Esophagus muscularis mucosa (tissue), 4 donors: ENCODE results near the gene RNFT2. TPM values are rescaled to one million over a fixed set of nuclear protein-coding genes. Genes with fewer than 3 reads are reported as not detected.

ENCODE experiments used
- DNase-seq: peaks from one replicate; pipeline ENCODE4 v3.0.0-alpha.2; 2017; ENCODE audit errors: extremely low spot score
- H3K27ac ChIP-seq, 4 donors: fragments of 200-600 bp; sonication (generic); replicated peaks in 1 of 4; 1 replicate in 3 of 4; 2 replicates in 1 of 4; pipeline ENCODE4 v1.5.1; 2016 to 2019; ENCODE audit warnings: mild to moderate bottlenecking in 1 of 4
- H3K27me3 ChIP-seq, 4 donors: fragments of 200-600 bp; sonication (generic); one replicate each; pipeline versions ENCODE4 v1.5.1 to v1.6.0; 2016 to 2019
- H3K36me3 ChIP-seq, 4 donors: fragments of 200-600 bp; sonication (generic); one replicate each; pipeline ENCODE4 v1.5.1; 2016 to 2019
- H3K4me1 ChIP-seq, 4 donors: fragments of 200-600 bp; sonication (generic); one replicate each; pipeline ENCODE4 v1.5.1; 2016 to 2019
- H3K4me3 ChIP-seq, 4 donors: fragments of 200-600 bp; sonication (generic); 1 replicate in 2 of 4; 2 replicates in 2 of 4; pipeline ENCODE4 v1.5.1; 2016 to 2019; ENCODE audit warnings: mild to moderate bottlenecking in 4 of 4, moderate library complexity in 1 of 4
- H3K9me3 ChIP-seq, 4 donors: fragments of 200-600 bp; sonication (generic); 1 replicate in 3 of 4; 2 replicates in 1 of 4; pipeline ENCODE4 v1.5.1; 2016 to 2019
- CTCF ChIP-seq, 3 experiments: fragments of 200-600 bp in 2 of 3; fragments of 450-650 bp in 1 of 3; sonication (generic) in 2 of 3; IDR thresholded peaks; one replicate each; pipeline ENCODE4 v1.5.1; 2017 to 2019; ENCODE audit warnings: antibody characterized with exemption in 3 of 3, mild to moderate bottlenecking in 2 of 3, moderate library complexity in 1 of 3
- EP300 ChIP-seq: sonication (generic); formaldehyde crosslinking; IDR thresholded peaks from one replicate; pipeline ENCODE4 v1.6.1; 2017; ENCODE audit warnings: antibody characterized with exemption
- POLR2A ChIP-seq: fragments of 450-650 bp; IDR thresholded peaks from one replicate; pipeline ENCODE4 v1.6.1; 2017; ENCODE audit warnings: antibody characterized with exemption, moderate library complexity, mild to moderate bottlenecking, low read depth
- POLR2AphosphoS5 ChIP-seq, 2 donors: sonication (generic); formaldehyde crosslinking; IDR thresholded peaks; one replicate each; pipeline ENCODE4 v1.6.1; 2017; ENCODE audit warnings: antibody characterized with exemption in 2 of 2
- whole genome bisulfite sequencing: methylation state at CpG from one replicate; pipeline ENCODE4 v1.1.5; 2018; 5-methylcytosine and 5-hydroxymethylcytosine counted together
- intact Hi-C: fragments of 100-400 bp; cut with DNase I; formaldehyde crosslinking; loops from one replicate; pipeline ENCODE4 v1.15.1; 2023
- total RNA-seq, 4 donors: library from RNA; depleted of rRNA; stranded (reverse); fragments of >200 nt; gene quantifications; one replicate each; pipeline versions ENCODE4 v1.1.0 to v1.2.1, GENCODE V29; 2016

Gene RNFT2
- total RNA-seq, 4 donors from 2014 or later = 0.17 to 0.63 (median 0.34) TPM

- Histone ChIP-seq H3K27me3 (peaks cover 0 to 66% (median 9%) of the 10 kb centered on the region in 4 donors), H3K4me3 (no peak overlapping the region), H3K4me1 (peaks cover 0 to 11% (median 9%) of the 10 kb centered on the region in 4 donors), H3K36me3 (no peaks in the 10 kb centered on the region), H3K27ac (no peak overlapping the region), H3K9me3 (no peaks in the 10 kb centered on the region)
- 87% methylated on average over 16 of the region's 16 CpGs for WGBS
- TF ChIP-seq CTCF (IDR thresholded peaks at IDR 0.05) (no peak), POLR2A (no peak), EP300 (no peak), POLR2AphosphoS5 (IDR thresholded peaks at IDR 0.05) (no peak)
- no peak for DNase-seq
- intact Hi-C loops = no loop called here
These were observed 117.8 kb downstream of the RNFT2 start for GRCh38 chr12:116855744-116856470.

GRCh38 chr12:116856729-116857128, 118.6 kb downstream of the RNFT2 start:
- Histone ChIP-seq H3K9me3 (no peaks in the 10 kb centered on the region), H3K36me3 (no peaks in the 10 kb centered on the region), H3K27ac (no peak overlapping the region), H3K4me1 (peaks cover 0 to 16% (median 14%) of the 10 kb centered on the region in 4 donors), H3K27me3 (peaks cover 0 to 66% (median 9%) of the 10 kb centered on the region in 4 donors), H3K4me3 (no peak overlapping the region)
- DNase-seq = no peak
- intact Hi-C loops = no loop called here
- TF ChIP-seq EP300 (no peak), CTCF (IDR thresholded peaks at IDR 0.05) (no peak), POLR2AphosphoS5 (IDR thresholded peaks at IDR 0.05) (no peak), POLR2A (no peak)
- WGBS = 78% methylated on average over 9 of the region's 11 CpGs

- TF ChIP-seq CTCF (IDR thresholded peaks at IDR 0.05) (no peak), POLR2AphosphoS5 (IDR thresholded peaks at IDR 0.05) (no peak), EP300 (no peak), POLR2A (no peak)
- no peaks in the 10 kb centered on the region for H3K9me3 ChIP-seq
- H3K4me3 ChIP-seq = no peak overlapping the region
- intact Hi-C loops = no loop called here
- WGBS = 40% methylated on average over 5 of the region's 5 CpGs
- no peaks in the 10 kb centered on the region for H3K36me3 ChIP-seq
- no peak for DNase-seq
- H3K4me1 ChIP-seq = peaks cover 0 to 16% (median 14%) of the 10 kb centered on the region in 4 donors
- H3K27ac ChIP-seq = no peak overlapping the region
- H3K27me3 ChIP-seq = peaks cover 0 to 62% (median 9%) of the 10 kb centered on the region in 4 donors
These were observed 121.0 kb downstream of the RNFT2 start for GRCh38 chr12:116859079-116859478.

- Histone ChIP-seq H3K27me3 (peaks cover 0 to 53% (median 9%) of the 10 kb centered on the region in 4 donors), H3K36me3 (no peaks in the 10 kb centered on the region), H3K4me3 (peak overlapping the region in 3 of 4 donors; percentile 10 to 31 (median 27)), H3K27ac (no peak overlapping the region), H3K9me3 (no peaks in the 10 kb centered on the region), H3K4me1 (peaks cover 0 to 25% (median 24%) of the 10 kb centered on the region in 4 donors)
- TF ChIP-seq POLR2A (no peak), EP300 (no peak), POLR2AphosphoS5 (IDR thresholded peaks at IDR 0.05) (no peak)
- DNase-seq = no peak
- 52% methylated on average over 3 of the region's 3 CpGs for WGBS
- intact Hi-C loops = no loop called here
These were observed 122.1 kb downstream of the RNFT2 start for GRCh38 chr12:116860263-116860662.

- no peaks in the 10 kb centered on the region for H3K36me3 ChIP-seq
- DNase-seq = no peak
- peaks cover 0 to 42% (median 5%) of the 10 kb centered on the region in 4 donors for H3K27me3 ChIP-seq
- H3K9me3 ChIP-seq = no peaks in the 10 kb centered on the region
- WGBS = 39% methylated on average over 12 of the region's 12 CpGs
- intact Hi-C loops = no loop called here
- peaks cover 0 to 25% (median 24%) of the 10 kb centered on the region in 4 donors for H3K4me1 ChIP-seq
- TF ChIP-seq EP300 = no peak
- no peak for TF ChIP-seq POLR2AphosphoS5 (IDR thresholded peaks at IDR 0.05)
- TF ChIP-seq POLR2A = no peak
- no peak overlapping the region for H3K27ac ChIP-seq
- H3K4me3 ChIP-seq = no peak overlapping the region
These were observed 123.2 kb downstream of the RNFT2 start for GRCh38 chr12:116861320-116861719.
